DOHH2 (cell line): Measurements from ENCODE around the gene PPEF2.

Source experiments
- H3F3A ChIP-seq: fragments of 200-600 bp; sonication (generic), shearing (Covaris generic); 2 replicates; pipeline ENCODE4 v1.6.0; 2016; ENCODE audit warnings: antibody characterized with exemption, mild to moderate bottlenecking; ENCODE audit not compliant: control insufficient read depth, insufficient read depth
- H3K27ac ChIP-seq: fragments of 200-600 bp; sonication (generic); 2 replicates; pipeline ENCODE4 v1.5.1; 2014; ENCODE audit warnings: low read depth, mild to moderate bottlenecking, low read length, moderate library complexity
- H3K27me3 ChIP-seq: fragments of 200-600 bp; sonication (generic); 2 replicates; pipeline ENCODE4 v1.6.1; 2014; ENCODE audit warnings: mild to moderate bottlenecking, low read length, mixed read lengths; ENCODE audit not compliant: control insufficient read depth
- H3K36me3 ChIP-seq: fragments of 200-600 bp; sonication (generic); 2 replicates; pipeline ENCODE4 v1.6.1; 2014; ENCODE audit warnings: mild to moderate bottlenecking, low read length, moderate library complexity, mixed read lengths; ENCODE audit not compliant: control insufficient read depth
- H3K4me1 ChIP-seq: fragments of 200-600 bp; sonication (generic); 2 replicates; pipeline ENCODE4 v1.6.1; 2014; ENCODE audit warnings: mild to moderate bottlenecking, low read length, mixed read lengths; ENCODE audit not compliant: control insufficient read depth
- H3K4me2 ChIP-seq: fragments of 200-600 bp; sonication (generic); 2 replicates; pipeline ENCODE4 v1.6.0; 2014; ENCODE audit warnings: mild to moderate bottlenecking, low read length, moderate library complexity
- H3K4me3 ChIP-seq: fragments of 200-600 bp; sonication (generic); 2 replicates; pipeline ENCODE4 v1.5.1; 2014; ENCODE audit warnings: mild to moderate bottlenecking, low read length, mixed read lengths
- H3K79me2 ChIP-seq: fragments of 200-600 bp; sonication (generic); 2 replicates; pipeline ENCODE4 v1.6.1; 2014; ENCODE audit warnings: mild to moderate bottlenecking, low read length, mixed read lengths; ENCODE audit not compliant: control insufficient read depth
- H3K9me2 ChIP-seq: fragments of 200-600 bp; sonication (generic); replicated peaks from 2 replicates; pipeline ENCODE4 v1.6.1; 2014; ENCODE audit warnings: mild to moderate bottlenecking, low read length, mixed read lengths; ENCODE audit not compliant: control insufficient read depth
- H3K9me3 ChIP-seq: fragments of 200-600 bp; sonication (generic); 2 replicates; pipeline ENCODE4 v1.6.1; 2014; ENCODE audit warnings: antibody characterized with exemption, low read length, mixed read lengths; ENCODE audit not compliant: control insufficient read depth, insufficient read depth
- H4K20me1 ChIP-seq: fragments of 200-600 bp; sonication (generic); 2 replicates; pipeline ENCODE4 v1.6.0; 2014; ENCODE audit warnings: low read depth, mild to moderate bottlenecking, antibody characterized with exemption, low read length, moderate library complexity; ENCODE audit not compliant: control insufficient read depth, insufficient read depth
- EZH2phosphoT487 ChIP-seq: fragments of 200-600 bp; sonication (generic); IDR thresholded peaks from 2 replicates; pipeline ENCODE4 v1.6.1; 2017; ENCODE audit warnings: borderline replicate concordance, mild to moderate bottlenecking, antibody characterized with exemption, low read length, moderate library complexity, mixed read lengths
- TF ChIP-seq, protein P1 (sequence below): fragments of 200-600 bp; sonication (generic); IDR thresholded peaks from one replicate; pipeline ENCODE4 v1.5.1; 2014; ENCODE audit warnings: antibody characterized with exemption, mild to moderate bottlenecking, low read depth, low read length; ENCODE audit not compliant: poor library complexity, severe bottlenecking

The PPEF2 gene

DNA sequence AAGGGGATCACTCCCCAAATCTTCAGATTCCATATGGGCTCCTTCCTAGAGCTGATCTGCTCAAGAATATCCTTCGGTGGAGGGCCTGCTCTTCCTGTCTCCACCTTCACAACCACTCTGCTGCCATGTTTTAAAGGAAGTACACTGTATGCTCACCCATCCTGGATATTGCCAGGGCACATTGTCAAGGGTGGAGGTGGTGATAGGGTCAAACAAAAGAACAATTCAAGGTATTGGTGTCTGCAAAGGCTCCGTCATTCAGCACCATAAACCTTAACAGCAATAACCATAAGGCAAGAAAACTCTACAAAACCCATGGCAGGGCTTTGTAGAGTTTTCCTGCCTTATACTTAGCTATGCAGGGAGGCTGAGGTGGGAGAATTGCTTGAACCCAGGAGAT, 19.7 kb upstream of the PPEF2 start:
- H3K4me3 ChIP-seq, result no peak overlapping the region
- H3K27me3 ChIP-seq, result no peaks in the 10 kb centered on the region
- no peak for TF ChIP-seq EZH2phosphoT487
- TF ChIP-seq, protein P1, sequence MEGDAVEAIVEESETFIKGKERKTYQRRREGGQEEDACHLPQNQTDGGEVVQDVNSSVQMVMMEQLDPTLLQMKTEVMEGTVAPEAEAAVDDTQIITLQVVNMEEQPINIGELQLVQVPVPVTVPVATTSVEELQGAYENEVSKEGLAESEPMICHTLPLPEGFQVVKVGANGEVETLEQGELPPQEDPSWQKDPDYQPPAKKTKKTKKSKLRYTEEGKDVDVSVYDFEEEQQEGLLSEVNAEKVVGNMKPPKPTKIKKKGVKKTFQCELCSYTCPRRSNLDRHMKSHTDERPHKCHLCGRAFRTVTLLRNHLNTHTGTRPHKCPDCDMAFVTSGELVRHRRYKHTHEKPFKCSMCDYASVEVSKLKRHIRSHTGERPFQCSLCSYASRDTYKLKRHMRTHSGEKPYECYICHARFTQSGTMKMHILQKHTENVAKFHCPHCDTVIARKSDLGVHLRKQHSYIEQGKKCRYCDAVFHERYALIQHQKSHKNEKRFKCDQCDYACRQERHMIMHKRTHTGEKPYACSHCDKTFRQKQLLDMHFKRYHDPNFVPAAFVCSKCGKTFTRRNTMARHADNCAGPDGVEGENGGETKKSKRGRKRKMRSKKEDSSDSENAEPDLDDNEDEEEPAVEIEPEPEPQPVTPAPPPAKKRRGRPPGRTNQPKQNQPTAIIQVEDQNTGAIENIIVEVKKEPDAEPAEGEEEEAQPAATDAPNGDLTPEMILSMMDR, result no peak
- H3K36me3 ChIP-seq, result no peaks in the 10 kb centered on the region
- H3K4me2 ChIP-seq, result no peak overlapping the region
- no peaks in the 10 kb centered on the region for H3K9me2 ChIP-seq
- H3K27ac ChIP-seq, result no peak overlapping the region
- H3K4me1 ChIP-seq, result no peaks in the 10 kb centered on the region
- H3K9me3 ChIP-seq, result no peaks in the 10 kb centered on the region
- 0 out of 2 replicates have a peak, but pooled peaks cover 3% of the 10 kb centered on the region for H4K20me1 ChIP-seq
- H3F3A ChIP-seq, result no peaks in the 10 kb centered on the region
- H3K79me2 ChIP-seq, result no peaks in the 10 kb centered on the region

DNA sequence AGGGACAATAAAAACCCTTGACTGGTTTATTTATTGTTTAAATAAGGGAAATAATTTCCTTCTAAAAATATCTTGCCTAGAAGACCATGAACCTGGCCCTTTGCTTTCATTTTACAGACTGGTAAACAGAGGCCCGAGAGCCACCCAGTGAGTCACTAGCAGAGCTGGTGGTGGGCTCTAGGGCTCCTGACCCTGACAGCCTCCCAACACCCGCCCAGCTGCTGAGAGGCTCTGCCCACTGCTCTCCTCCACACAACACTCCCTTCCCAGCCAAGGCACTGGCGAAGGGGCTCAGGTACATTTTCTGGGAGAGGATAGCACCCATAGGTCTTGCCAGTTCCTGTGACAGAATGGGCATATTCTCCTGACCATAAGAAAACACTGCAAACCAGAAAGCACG, 18.1 kb upstream of the PPEF2 start:
- Histone ChIP-seq H4K20me1 (peaks cover 3% of the 10 kb centered on the region; the same call in 1 of the 2 replicates), H3K36me3 (no peaks in the 10 kb centered on the region), H3K4me1 (no peaks in the 10 kb centered on the region), H3F3A (peaks cover 4% of the 10 kb centered on the region; the same call in 1 of the 2 replicates), H3K9me2 (no peaks in the 10 kb centered on the region), H3K27me3 (no peaks in the 10 kb centered on the region), H3K79me2 (no peaks in the 10 kb centered on the region), H3K27ac (no peak overlapping the region), H3K4me3 (no peak overlapping the region), H3K9me3 (no peaks in the 10 kb centered on the region), H3K4me2 (no peak overlapping the region)
- TF ChIP-seq, protein P1, result no peak
- no peak for TF ChIP-seq EZH2phosphoT487

DNA sequence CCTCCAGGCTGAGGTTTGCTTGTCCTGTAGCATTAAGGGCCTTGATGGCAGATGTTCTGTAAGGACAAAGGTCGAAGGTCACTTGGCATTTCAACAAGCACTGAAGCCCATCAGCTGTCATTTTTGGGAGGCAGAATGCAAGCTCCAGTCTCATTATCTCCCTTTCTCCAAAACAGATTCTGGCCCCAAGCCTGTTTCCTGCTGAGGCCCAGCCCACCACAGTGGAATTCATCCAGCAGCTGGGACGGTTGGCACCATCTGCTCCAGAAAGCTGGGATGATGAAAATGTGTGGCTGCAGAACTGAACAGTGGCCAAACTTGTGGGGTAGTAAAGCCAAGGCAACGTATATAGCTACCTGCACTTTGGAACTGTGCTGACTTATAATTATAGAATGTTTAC, 17.7 kb upstream of the PPEF2 start:
- no peaks in the 10 kb centered on the region for H3K36me3 ChIP-seq
- peaks cover 4% of the 10 kb centered on the region; the same call in 1 of the 2 replicates for H3F3A ChIP-seq
- H4K20me1 ChIP-seq, result peaks cover 3% of the 10 kb centered on the region; the same call in 1 of the 2 replicates
- H3K4me2 ChIP-seq, result no peak overlapping the region
- no peak overlapping the region for H3K4me3 ChIP-seq
- H3K27me3 ChIP-seq, result no peaks in the 10 kb centered on the region
- no peaks in the 10 kb centered on the region for H3K4me1 ChIP-seq
- H3K27ac ChIP-seq, result no peak overlapping the region
- H3K9me2 ChIP-seq, result no peaks in the 10 kb centered on the region
- no peaks in the 10 kb centered on the region for H3K9me3 ChIP-seq
- no peaks in the 10 kb centered on the region for H3K79me2 ChIP-seq
- TF ChIP-seq, protein P1, result no peak
- TF ChIP-seq EZH2phosphoT487, result no peak
